ENCODE measurements around the gene SMC5. TPM values are rescaled to one million over a fixed set of nuclear protein-coding genes. Genes with fewer than 3 reads are reported as not detected.

The SMC5 gene
- total RNA-seq, 1 experiment from 2014 or later: 27.5 TPM

- RAD21 ChIA-PET (ENCODE audit: low non-redundant PET in 1 of 2, low total read pairs in 2 of 2, uncharacterized antibody in 2 of 2, unreplicated experiment in 2 of 2): no interaction called here
These were observed 145.5 kb downstream of the SMC5 start for GRCh38 chr9:70404261-70404660.

More at GRCh38 chr9:70404261-70404660, 145.5 kb downstream of the SMC5 start:
- H3K9me2 ChIP-seq (ENCODE audit: insufficient read depth): no peaks in the 10 kb centered on the region
- no peaks in the 10 kb centered on the region for H3K36me3 ChIP-seq (ENCODE audit: control insufficient read depth in 1 of 2, insufficient read depth in 2 of 2, low read length in 2 of 2)
- no peak overlapping the region for H2AFZ ChIP-seq (ENCODE audit: low read depth, low read length, poor library complexity, severe bottlenecking)
- CTCF ChIA-PET: no interaction called here
- POLR2A ChIA-PET: interaction anchor here (1.6 kb wide), 1 partner anchor 14 kb away, joined by 4 read pairs; no protein-coding TSS in a partner anchor
- ATAC-seq (no peak), DNase-seq (ENCODE audit: low read depth, low spot score) (no peak)
- no peaks in the 10 kb centered on the region for H3K27me3 ChIP-seq (ENCODE audit: insufficient read depth, low read length)
- H3K79me2 ChIP-seq (ENCODE audit: insufficient read depth, low read length): no peaks in the 10 kb centered on the region
- H3K9me3 ChIP-seq (ENCODE audit: control insufficient read depth in 1 of 2, insufficient read depth in 1 of 2, low read depth in 1 of 2, low read length in 2 of 2): no peaks in the 10 kb centered on the region
- BruUV-seq (replicated peaks): no TSS peak
- no peak overlapping the region for H3K9ac ChIP-seq (ENCODE audit: low read length)
- intact Hi-C loops (cut with micrococcal nuclease): no loop called here
- no peaks in the 10 kb centered on the region for H4K20me1 ChIP-seq (ENCODE audit: insufficient read depth)
- TF ChIP-seq EZH2phosphoT487 (IDR thresholded peaks at IDR 0.05; ENCODE audit: borderline replicate concordance): no peak
- TF ChIP-seq SIN3A (IDR thresholded peaks at IDR 0.05; ENCODE audit: low read depth): no peak
- no peak for TF ChIP-seq CBX3 (IDR thresholded peaks at IDR 0.05; ENCODE audit: low read depth)
- TF ChIP-seq CEBPB (IDR thresholded peaks at IDR 0.05; ENCODE audit: low read depth): no peak
- TF ChIP-seq ZBTB33 (IDR thresholded peaks at IDR 0.05; ENCODE audit: extremely low read depth, insufficient replicate concordance, low read length): no peak
- no peak for TF ChIP-seq REST (IDR thresholded peaks at IDR 0.05; ENCODE audit: low read depth)
- TF ChIP-seq ZFX (IDR thresholded peaks at IDR 0.05): no peak
- no peak for TF ChIP-seq CTCF (IDR thresholded peaks at IDR 0.05 in 2 of 3, conservative IDR thresholded peaks at IDR 0.05 in 1 of 3; ENCODE audit: borderline replicate concordance in 1 of 3, insufficient read depth in 1 of 3, low read depth in 2 of 3, low read length in 2 of 3)
- TF ChIP-seq ATF3 (IDR thresholded peaks at IDR 0.05): no peak
- no peak for TF ChIP-seq ZNF274 (IDR thresholded peaks at IDR 0.05; ENCODE audit: low read depth, low read length)
- TF ChIP-seq ELF1 (IDR thresholded peaks at IDR 0.05; ENCODE audit: borderline replicate concordance, low read depth): no peak
- TF ChIP-seq, protein P1, sequence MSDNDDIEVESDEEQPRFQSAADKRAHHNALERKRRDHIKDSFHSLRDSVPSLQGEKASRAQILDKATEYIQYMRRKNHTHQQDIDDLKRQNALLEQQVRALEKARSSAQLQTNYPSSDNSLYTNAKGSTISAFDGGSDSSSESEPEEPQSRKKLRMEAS (IDR thresholded peaks at IDR 0.05): no peak
- no peak overlapping the region for H3K27ac ChIP-seq (ENCODE audit: low read depth, low read length)
- H3K4me2 ChIP-seq (ENCODE audit: low read length): no peak overlapping the region
- H3K4me3 ChIP-seq (replicated peaks in 1 of 2; ENCODE audit: low read depth in 1 of 2, low read length in 2 of 2): no peak overlapping the region
- peaks cover 2 to 16% of the 10 kb centered on the region in 2 experiments; a peak in 2 of 4 replicates for H3K4me1 ChIP-seq (ENCODE audit: control insufficient read depth in 1 of 2, insufficient read depth in 2 of 2, low read length in 2 of 2)
